CD14-positive monocyte (primary cell): ENCODE results near the gene POMGNT2. TPM values are rescaled to one million over a fixed set of nuclear protein-coding genes. Genes with fewer than 3 reads are reported as not detected.

Experiments
- DNase-seq, 3 donors: peaks; one replicate each; pipeline ENCODE4 v3.0.0-alpha.2; 2011 to 2022
- H2AFZ ChIP-seq: 2 replicates; pipeline ENCODE4 v1.6.0; 2012; ENCODE audit warnings: mild to moderate bottlenecking, low read depth, low read length, inconsistent platforms; ENCODE audit not compliant: insufficient read depth, poor library complexity, severe bottlenecking
- H3K27ac ChIP-seq, 2 donors: 1 replicate in 1 of 2; 2 replicates in 1 of 2; pipeline ENCODE4 v1.5.1; 2012 to 2013; ENCODE audit warnings: low read length in 2 of 2, control low read depth in 1 of 2, inconsistent platforms in 1 of 2, low read depth in 1 of 2, mild to moderate bottlenecking in 1 of 2
- H3K27me3 ChIP-seq, 2 donors: one replicate each; pipeline versions ENCODE4 v1.6.0 to v1.6.1; 2011 to 2013; ENCODE audit warnings: low read length in 2 of 2; ENCODE audit not compliant: control insufficient read depth in 2 of 2, insufficient read depth in 2 of 2
- H3K36me3 ChIP-seq, 2 donors: replicated peaks in 1 of 2; 1 replicate in 1 of 2; 2 replicates in 1 of 2; pipeline versions ENCODE4 v1.5.1 to v1.6.1; 2012 to 2013; ENCODE audit warnings: low read length in 2 of 2, control low read depth in 1 of 2, inconsistent platforms in 1 of 2, mild to moderate bottlenecking in 1 of 2; ENCODE audit not compliant: insufficient read depth in 2 of 2, control insufficient read depth in 1 of 2
- H3K4me1 ChIP-seq, 2 donors: 1 replicate in 1 of 2; 2 replicates in 1 of 2; pipeline versions ENCODE4 v1.5.1 to v1.6.1; 2012 to 2013; ENCODE audit warnings: low read length in 2 of 2, control low read depth in 1 of 2, inconsistent platforms in 1 of 2, mild to moderate bottlenecking in 1 of 2, moderate library complexity in 1 of 2; ENCODE audit not compliant: insufficient read depth in 2 of 2, control insufficient read depth in 1 of 2
- H3K4me2 ChIP-seq: replicated peaks from 2 replicates; pipeline ENCODE3; 2012; ENCODE audit warnings: low read length, moderate library complexity, mild to moderate bottlenecking; ENCODE audit not compliant: poor library complexity, severe bottlenecking; ENCODE audit errors: extremely low read depth
- H3K4me3 ChIP-seq, 3 experiments: fragments of 200-600 bp in 1 of 3; sonication (generic) in 1 of 3; replicated peaks in 1 of 3; 1 replicate in 2 of 3; 2 replicates in 1 of 3; pipeline ENCODE4 v1.5.1; 2011 to 2013; ENCODE audit warnings: low read length in 3 of 3, mild to moderate bottlenecking in 3 of 3, control low read depth in 2 of 3, low read depth in 2 of 3, inconsistent platforms in 1 of 3, moderate library complexity in 1 of 3
- H3K79me2 ChIP-seq: 2 replicates; pipeline ENCODE4 v1.6.0; 2012; ENCODE audit warnings: mild to moderate bottlenecking, control low read depth, inconsistent platforms, low read length, moderate library complexity; ENCODE audit not compliant: insufficient read depth
- H3K9ac ChIP-seq: 2 replicates; pipeline ENCODE4 v1.6.0; 2017; ENCODE audit warnings: low read length, mild to moderate bottlenecking; ENCODE audit not compliant: insufficient read depth, poor library complexity, severe bottlenecking
- H3K9me3 ChIP-seq, 2 donors: replicated peaks in 1 of 2; 1 replicate in 1 of 2; 2 replicates in 1 of 2; pipeline versions ENCODE4 v1.5.1 to v1.6.1; 2012 to 2013; ENCODE audit warnings: low read length in 2 of 2, control low read depth in 1 of 2; ENCODE audit not compliant: control insufficient read depth in 1 of 2, insufficient read depth in 1 of 2
- H4K20me1 ChIP-seq: 2 replicates; pipeline ENCODE4 v1.6.0; 2012; ENCODE audit warnings: mild to moderate bottlenecking, low read length, control low read depth, moderate library complexity; ENCODE audit not compliant: insufficient read depth
- H3K27ac Mint-ChIP-seq, 7 donors: one replicate each; pipeline ENCODE4 v1.8.0; 2020; ENCODE audit warnings: mild to moderate bottlenecking in 7 of 7, mixed read lengths in 7 of 7, moderate library complexity in 6 of 7, inconsistent platforms in 2 of 7
- H3K27me3 Mint-ChIP-seq, 3 donors: one replicate each; pipeline ENCODE4 v1.8.0; 2021 to 2022; ENCODE audit warnings: low read depth in 3 of 3, mild to moderate bottlenecking in 3 of 3, mixed read lengths in 3 of 3, moderate library complexity in 3 of 3, inconsistent platforms in 1 of 3
- H3K36me3 Mint-ChIP-seq, 2 donors: one replicate each; pipeline ENCODE4 v1.8.0; 2020; ENCODE audit warnings: mixed read lengths in 2 of 2, inconsistent platforms in 1 of 2, mild to moderate bottlenecking in 1 of 2
- H3K4me1 Mint-ChIP-seq: one replicate; pipeline ENCODE4 v1.8.0; 2020; ENCODE audit warnings: mild to moderate bottlenecking, mixed read lengths
- H3K4me3 Mint-ChIP-seq, 2 donors: one replicate each; pipeline ENCODE4 v1.8.0; 2020; ENCODE audit warnings: mild to moderate bottlenecking in 2 of 2, mixed read lengths in 2 of 2, moderate library complexity in 1 of 2
- H3K9me3 Mint-ChIP-seq, 7 donors: one replicate each; pipeline ENCODE4 v1.8.0; 2020 to 2022; ENCODE audit warnings: mixed read lengths in 7 of 7, mild to moderate bottlenecking in 6 of 7, moderate library complexity in 6 of 7, inconsistent platforms in 2 of 7
- WGBS: methylation state at CpG from one replicate; pipeline ENCODE4 v1.1.5; 2013; ENCODE audit warnings: missing lambda C conversion rate; ENCODE audit not compliant: insufficient coverage; 5-methylcytosine and 5-hydroxymethylcytosine counted together
- intact Hi-C, 2 donors: fragments of 100-400 bp; cut with micrococcal nuclease; formaldehyde crosslinking; loops; one replicate each; pipeline versions ENCODE4 v1.15.0 to v1.15.1; 2023
- polyA plus RNA-seq, 3 donors: library from polyadenylated mRNA; depleted of rRNA in 1 of 3; unstranded in 2 of 3; stranded (reverse) in 1 of 3; fragments of 300-500 nt in 2 of 3; fragments of >200 nt in 1 of 3; fragmentation: Illumina TruSeq in 2 of 3; gene quantifications; 1 replicate in 2 of 3; 2 replicates in 1 of 3; pipeline ENCODE4 v1.2.3, GENCODE V29; 2012 to 2021
- TF ChIP-seq, protein P1 (sequence below): fragments of 200-600 bp; IDR thresholded peaks from one replicate; pipeline ENCODE4 v1.8.0; 2022; ENCODE audit warnings: antibody characterized with exemption, mild to moderate bottlenecking

Gene POMGNT2
- polyA plus RNA-seq, 3 donors, result 4.3 to 5.1 (median 4.4) TPM

DNA sequence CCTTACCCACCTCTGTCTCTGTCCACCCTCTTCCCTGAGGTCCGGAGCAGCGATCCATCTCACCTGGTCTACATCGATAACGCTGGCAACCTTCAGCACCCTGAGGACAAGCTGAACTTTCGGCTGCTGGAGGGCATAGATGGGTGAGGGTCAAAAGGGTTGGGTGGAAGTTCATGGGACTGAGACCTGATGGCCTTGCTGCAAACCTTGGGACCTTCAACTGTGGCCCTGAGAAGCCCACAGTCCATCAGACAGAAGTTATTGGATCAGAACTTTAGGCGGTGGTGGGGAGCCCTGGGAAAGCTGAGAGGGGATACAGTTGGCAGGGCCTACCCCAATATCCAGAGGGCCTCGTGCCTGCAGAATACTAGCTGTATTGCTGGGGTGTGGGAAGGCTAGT, 50.5 kb downstream of the POMGNT2 start:
- Mint-ChIP-seq H3K27me3 (peaks cover 0 to 4% (median 4%) of the 10 kb centered on the region in 3 donors), H3K27ac (no peak overlapping the region), H3K9me3 (peaks cover 12 to 33% (median 22%) of the 10 kb centered on the region in 7 donors), H3K4me3 (no peak overlapping the region), H3K4me1 (no peaks in the 10 kb centered on the region), H3K36me3 (no peaks in the 10 kb centered on the region)
- Histone ChIP-seq H3K4me2 (no peak overlapping the region), H2AFZ (no peak overlapping the region), H3K27ac (no peak overlapping the region), H3K4me3 (no peak overlapping the region), H4K20me1 (no peaks in the 10 kb centered on the region), H3K9me3 (peaks cover 3 to 20% of the 10 kb centered on the region in 2 donors), H3K36me3 (no peaks in the 10 kb centered on the region), H3K27me3 (no peaks in the 10 kb centered on the region), H3K79me2 (no peaks in the 10 kb centered on the region), H3K9ac (no peak overlapping the region), H3K4me1 (no peaks in the 10 kb centered on the region)
- TF ChIP-seq, protein P1, sequence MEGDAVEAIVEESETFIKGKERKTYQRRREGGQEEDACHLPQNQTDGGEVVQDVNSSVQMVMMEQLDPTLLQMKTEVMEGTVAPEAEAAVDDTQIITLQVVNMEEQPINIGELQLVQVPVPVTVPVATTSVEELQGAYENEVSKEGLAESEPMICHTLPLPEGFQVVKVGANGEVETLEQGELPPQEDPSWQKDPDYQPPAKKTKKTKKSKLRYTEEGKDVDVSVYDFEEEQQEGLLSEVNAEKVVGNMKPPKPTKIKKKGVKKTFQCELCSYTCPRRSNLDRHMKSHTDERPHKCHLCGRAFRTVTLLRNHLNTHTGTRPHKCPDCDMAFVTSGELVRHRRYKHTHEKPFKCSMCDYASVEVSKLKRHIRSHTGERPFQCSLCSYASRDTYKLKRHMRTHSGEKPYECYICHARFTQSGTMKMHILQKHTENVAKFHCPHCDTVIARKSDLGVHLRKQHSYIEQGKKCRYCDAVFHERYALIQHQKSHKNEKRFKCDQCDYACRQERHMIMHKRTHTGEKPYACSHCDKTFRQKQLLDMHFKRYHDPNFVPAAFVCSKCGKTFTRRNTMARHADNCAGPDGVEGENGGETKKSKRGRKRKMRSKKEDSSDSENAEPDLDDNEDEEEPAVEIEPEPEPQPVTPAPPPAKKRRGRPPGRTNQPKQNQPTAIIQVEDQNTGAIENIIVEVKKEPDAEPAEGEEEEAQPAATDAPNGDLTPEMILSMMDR, result no peak
- no peak for DNase-seq
- 96% methylated on average over 4 of the region's 7 CpGs for WGBS
- intact Hi-C loops, result no loop called here

DNA sequence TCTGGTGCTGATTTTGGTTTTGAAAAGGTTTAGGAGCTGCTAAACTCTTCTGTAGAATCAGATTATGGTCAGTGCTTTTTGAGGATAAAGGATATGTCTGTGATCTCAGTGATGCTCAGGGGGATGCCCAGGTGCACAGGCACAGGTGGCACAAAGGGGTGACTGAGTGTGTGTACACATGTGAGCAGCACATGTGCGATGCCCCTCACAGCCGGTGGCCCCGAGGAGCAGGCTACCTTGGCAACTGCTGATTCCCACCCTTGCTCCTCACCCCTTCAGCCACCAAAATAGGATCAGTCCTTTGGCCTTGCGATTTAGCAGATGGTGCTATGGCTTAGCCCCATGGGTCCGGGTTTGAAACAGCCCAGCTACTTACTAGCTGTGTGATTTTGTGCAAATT, 51.1 kb downstream of the POMGNT2 start:
- no peak overlapping the region for H3K27ac Mint-ChIP-seq
- Histone ChIP-seq H3K4me1 (no peaks in the 10 kb centered on the region), H2AFZ (no peak overlapping the region), H3K27me3 (no peaks in the 10 kb centered on the region), H3K36me3 (no peaks in the 10 kb centered on the region), H3K9me3 (peaks cover 5 to 20% of the 10 kb centered on the region in 2 donors), H3K27ac (no peak overlapping the region), H3K79me2 (no peaks in the 10 kb centered on the region), H3K9ac (no peak overlapping the region), H3K4me2 (no peak overlapping the region), H3K4me3 (no peak overlapping the region), H4K20me1 (no peaks in the 10 kb centered on the region)
- H3K27me3 Mint-ChIP-seq, result peaks cover 0 to 5% (median 4%) of the 10 kb centered on the region in 3 donors
- no peak for DNase-seq
- H3K36me3 Mint-ChIP-seq, result no peaks in the 10 kb centered on the region
- H3K9me3 Mint-ChIP-seq, result peaks cover 14 to 39% (median 25%) of the 10 kb centered on the region in 7 donors
- H3K4me1 Mint-ChIP-seq, result no peaks in the 10 kb centered on the region
- WGBS, result 100% methylated on average over 3 of the region's 5 CpGs
- H3K4me3 Mint-ChIP-seq, result no peak overlapping the region
- intact Hi-C loops, result no loop called here
- TF ChIP-seq, protein P1, result no peak
